Right ventricle myocardium superior (tissue), 1 donor: ENCODE data around the gene DEAF1. TPM values are rescaled to one million over a fixed set of nuclear protein-coding genes. Genes with fewer than 3 reads are reported as not detected.

ENCODE experiments used
- ATAC-seq: fragments of 200-7000 bp; cut with Tn5 transposase; one replicate; pipeline ENCODE4 v1.9.1; 2020; ENCODE audit warnings: mild to moderate bottlenecking; ENCODE audit not compliant: poor library complexity
- DNase-seq: peaks from one replicate; pipeline ENCODE4 v3.0.0-alpha.2; 2020
- intact Hi-C: fragments of 100-400 bp; cut with DNase I; formaldehyde crosslinking; loops from one replicate; pipeline ENCODE4 v1.11.2; 2022
- total RNA-seq: library from RNA; stranded (reverse); fragmentation: NEBNext Ultra II Directional; extraction: Animal tissue kit (Norgen Biotek cat#: 25700); gene quantifications from one replicate; pipeline ENCODE4 v1.2.1, GENCODE V29; 2021
- donor health status: DM: no; HTN: yes; CAD: no; lungs with severe emphysema.

Gene DEAF1
- total RNA-seq, 1 donor from 2014 or later, result 22.1 TPM

GRCh38 chr11:611001-611996 is 83.7 kb downstream of the DEAF1 start:
- DNase-seq, result no peak
- no peak for ATAC-seq
- intact Hi-C loops, result no loop called here

GRCh38 chr11:610146-610801 is 84.7 kb downstream of the DEAF1 start:
- ATAC-seq (no peak), DNase-seq (no peak)
- intact Hi-C loops, result no loop called here

- no peak for DNase-seq
- ATAC-seq, result no peak
- intact Hi-C loops, result no loop called here
Measured at GRCh38 chr11:609341-609811, 85.6 kb downstream of the DEAF1 start.

GRCh38 chr11:608791-609251 is 86.2 kb downstream of the DEAF1 start:
- intact Hi-C loops, result no loop called here
- no peak for ATAC-seq
- no peak for DNase-seq

GRCh38 chr11:607971-608659 is 86.9 kb downstream of the DEAF1 start:
- no peak for ATAC-seq
- no peak for DNase-seq
- intact Hi-C loops, result no loop called here

- intact Hi-C loops, result no loop called here
- DNase-seq (no peak), ATAC-seq (no peak)
Measured at GRCh38 chr11:607020-607780, 87.8 kb downstream of the DEAF1 start.

GRCh38 chr11:606245-606644 is 88.8 kb downstream of the DEAF1 start:
- ATAC-seq (peak; percentile 89), DNase-seq (peak; percentile 81)
- intact Hi-C loops, result no loop called here

- intact Hi-C loops, result no loop called here
- no peak for DNase-seq
- peak; percentile 9 for ATAC-seq
Measured at GRCh38 chr11:605286-606129, 89.5 kb downstream of the DEAF1 start.

- no peak for ATAC-seq
- intact Hi-C loops, result no loop called here
- no peak for DNase-seq
Measured at GRCh38 chr11:603154-603553, 91.9 kb downstream of the DEAF1 start.

GRCh38 chr11:601573-602245 is 93.3 kb downstream of the DEAF1 start:
- no peak for DNase-seq
- intact Hi-C loops, result no loop called here
- no peak for ATAC-seq

- no peak for ATAC-seq
Measured at GRCh38 chr11:598005-598680, 96.9 kb downstream of the DEAF1 start.

GRCh38 chr11:597166-597725 is 97.8 kb downstream of the DEAF1 start:
- no peak for DNase-seq
- intact Hi-C loops, result no loop called here
- no peak for ATAC-seq

More at GRCh38 chr11:598005-598680, 96.9 kb downstream of the DEAF1 start:
- DNase-seq, result no peak
- intact Hi-C loops, result no loop called here

- DNase-seq (no peak), ATAC-seq (no peak)
- intact Hi-C loops, result no loop called here
Measured at GRCh38 chr11:596374-596773, 98.6 kb downstream of the DEAF1 start.

GRCh38 chr11:595400-595799 is 99.6 kb downstream of the DEAF1 start:
- DNase-seq, result no peak
- intact Hi-C loops, result no loop called here
- no peak for ATAC-seq
